ENCODE data around the gene DEFB123. TPM values are rescaled to one million over a fixed set of nuclear protein-coding genes. Genes with fewer than 3 reads are reported as not detected.
"Not testable (repeated sequence)": the region's sequence is repeated elsewhere in the genome, so short reads cannot be mapped to it uniquely, and the experiment has no call there.

The DEFB123 gene
- total RNA-seq, 1 donor from 2014 or later = not detected

DNA sequence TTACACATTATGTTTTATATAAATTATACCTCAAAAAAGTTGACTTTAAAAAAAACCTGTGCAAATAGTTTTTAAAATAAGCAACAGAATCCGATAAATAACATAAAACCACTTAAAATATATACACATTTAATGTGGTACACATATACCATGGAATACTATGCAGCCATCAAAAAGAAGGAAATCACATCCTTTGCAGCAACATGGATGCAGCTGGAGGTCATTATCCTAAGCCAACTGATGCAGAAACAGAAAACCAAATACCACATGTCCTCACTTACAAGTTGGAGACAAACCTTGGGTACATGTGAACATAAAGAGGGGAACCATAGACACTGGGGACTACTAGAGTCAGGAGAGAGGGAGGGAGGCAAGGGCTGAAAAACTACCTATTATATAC lies 30.4 kb upstream of the DEFB123 start:
- Mint-ChIP-seq H3K4me1 (no peaks in the 10 kb centered on the region), H3K9me3 (peaks cover 2% of the 10 kb centered on the region), H3K4me3 (no peak overlapping the region), H3K36me3 (ENCODE audit: low read depth) (no peaks in the 10 kb centered on the region), H3K27ac (no peak overlapping the region), H3K27me3 (peaks cover 4% of the 10 kb centered on the region)
- CTCF ChIA-PET = no interaction called here
- POLR2A ChIA-PET = no interaction called here
- ATAC-seq (ENCODE audit: low read depth) = no peak
- intact Hi-C loops (cut with micrococcal nuclease) = loop anchor here (5.0 kb wide), 1 partner anchor 202 kb away; no protein-coding TSS in a partner anchor
- no peak for TF ChIP-seq CTCF (IDR thresholded peaks at IDR 0.05)
- no peak for DNase-seq

DNA sequence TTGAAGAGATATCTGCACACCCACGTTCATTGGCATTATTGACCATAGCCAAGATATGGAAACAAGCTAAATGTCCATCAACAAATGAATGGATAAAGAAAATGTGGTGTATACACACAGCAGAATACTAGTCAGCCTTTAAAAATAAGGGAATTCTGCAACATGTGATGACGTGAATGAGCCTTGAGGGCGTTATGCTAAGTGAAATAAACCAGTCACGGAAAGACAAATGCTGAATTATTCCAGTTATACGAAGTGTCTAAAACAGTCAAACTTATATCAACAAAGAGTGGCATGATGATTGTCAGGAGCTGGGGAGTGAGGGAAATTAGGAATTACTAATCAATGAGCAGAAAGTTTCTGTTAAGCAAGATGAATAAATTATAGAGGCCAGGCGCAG lies 26.1 kb upstream of the DEFB123 start:
- H3K4me3 Mint-ChIP-seq = no peak overlapping the region
- POLR2A ChIA-PET = interaction anchor here (0.7 kb wide), 1 partner anchor 807 kb away, joined by 12 read pairs; no protein-coding TSS in a partner anchor
- peaks cover 3% of the 10 kb centered on the region for H3K27me3 Mint-ChIP-seq
- H3K27ac Mint-ChIP-seq = no peak overlapping the region
- CTCF ChIA-PET = no interaction called here
- peaks cover 2% of the 10 kb centered on the region for H3K9me3 Mint-ChIP-seq
- ATAC-seq (ENCODE audit: low read depth) (no peak), DNase-seq (no peak)
- no peaks in the 10 kb centered on the region for H3K4me1 Mint-ChIP-seq
- TF ChIP-seq CTCF (IDR thresholded peaks at IDR 0.05) = no peak
- no peaks in the 10 kb centered on the region for H3K36me3 Mint-ChIP-seq (ENCODE audit: low read depth)
- intact Hi-C loops (cut with micrococcal nuclease) = loop anchor here (5.0 kb wide), 1 partner anchor 198 kb away; no protein-coding TSS in a partner anchor

DNA sequence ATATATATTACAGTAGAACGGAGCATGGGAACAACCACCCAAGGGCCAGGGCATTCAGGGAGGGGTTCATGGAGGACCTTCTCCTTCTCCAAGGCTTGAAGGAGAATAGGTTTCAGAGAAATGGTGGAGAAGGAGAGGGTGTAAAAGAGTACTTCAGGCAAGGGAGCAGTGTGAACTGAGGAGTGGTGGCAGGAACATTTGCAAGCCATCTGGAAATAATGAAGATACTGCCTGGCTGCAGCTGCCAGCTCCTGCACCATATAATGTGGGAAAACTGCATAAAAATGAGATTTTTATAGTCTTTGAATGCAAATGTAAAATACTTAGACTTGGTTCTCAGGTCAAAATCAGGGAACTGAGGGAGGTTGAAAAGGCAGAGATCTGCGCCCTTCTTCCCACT lies 24.8 kb upstream of the DEFB123 start:
- POLR2A ChIA-PET = no interaction called here

GRCh38 chr20:31418307-31418706 lies 22.1 kb upstream of the DEFB123 start:
- TF ChIP-seq CTCF (IDR thresholded peaks at IDR 0.05) = no peak
- ChIA-PET CTCF (no interaction called here), POLR2A (interaction anchor here (0.6 kb wide), 1 partner anchor 24 kb away, joined by 3 read pairs; no protein-coding TSS in a partner anchor)
- H3K4me1 Mint-ChIP-seq = no peaks in the 10 kb centered on the region
- intact Hi-C loops (cut with micrococcal nuclease) = no loop called here
- DNase-seq (no peak), ATAC-seq (ENCODE audit: low read depth) (no peak)
- no peak overlapping the region for H3K4me3 Mint-ChIP-seq
- no peak overlapping the region for H3K27ac Mint-ChIP-seq
- H3K9me3 Mint-ChIP-seq = no peaks in the 10 kb centered on the region
- H3K27me3 Mint-ChIP-seq = peaks cover 3% of the 10 kb centered on the region
- no peaks in the 10 kb centered on the region for H3K36me3 Mint-ChIP-seq (ENCODE audit: low read depth)

More for the DNA sequence above, 24.8 kb upstream of the DEFB123 start:
- CTCF ChIA-PET = no interaction called here
- Mint-ChIP-seq H3K4me1 (no peaks in the 10 kb centered on the region), H3K27ac (no peak overlapping the region), H3K36me3 (ENCODE audit: low read depth) (no peaks in the 10 kb centered on the region), H3K27me3 (peaks cover 3% of the 10 kb centered on the region), H3K4me3 (no peak overlapping the region), H3K9me3 (no peaks in the 10 kb centered on the region)
- DNase-seq (no peak), ATAC-seq (ENCODE audit: low read depth) (no peak)
- intact Hi-C loops (cut with micrococcal nuclease) = no loop called here
- no peak for TF ChIP-seq CTCF (IDR thresholded peaks at IDR 0.05)

- H3K27ac Mint-ChIP-seq = no peak overlapping the region
- no peak overlapping the region for H3K4me3 Mint-ChIP-seq
- H3K9me3 Mint-ChIP-seq = peaks cover 2% of the 10 kb centered on the region
- intact Hi-C loops (cut with micrococcal nuclease) = no loop called here
- ChIA-PET POLR2A (no interaction called here), CTCF (no interaction called here)
- no peaks in the 10 kb centered on the region for H3K36me3 Mint-ChIP-seq (ENCODE audit: low read depth)
- H3K27me3 Mint-ChIP-seq = no peaks in the 10 kb centered on the region
- H3K4me1 Mint-ChIP-seq = no peaks in the 10 kb centered on the region
- ATAC-seq (ENCODE audit: low read depth) = no peak
- no peak for TF ChIP-seq CTCF (IDR thresholded peaks at IDR 0.05)
- no peak for DNase-seq
Observed at GRCh38 chr20:31425797-31426196, 14.6 kb upstream of the DEFB123 start.

DNA sequence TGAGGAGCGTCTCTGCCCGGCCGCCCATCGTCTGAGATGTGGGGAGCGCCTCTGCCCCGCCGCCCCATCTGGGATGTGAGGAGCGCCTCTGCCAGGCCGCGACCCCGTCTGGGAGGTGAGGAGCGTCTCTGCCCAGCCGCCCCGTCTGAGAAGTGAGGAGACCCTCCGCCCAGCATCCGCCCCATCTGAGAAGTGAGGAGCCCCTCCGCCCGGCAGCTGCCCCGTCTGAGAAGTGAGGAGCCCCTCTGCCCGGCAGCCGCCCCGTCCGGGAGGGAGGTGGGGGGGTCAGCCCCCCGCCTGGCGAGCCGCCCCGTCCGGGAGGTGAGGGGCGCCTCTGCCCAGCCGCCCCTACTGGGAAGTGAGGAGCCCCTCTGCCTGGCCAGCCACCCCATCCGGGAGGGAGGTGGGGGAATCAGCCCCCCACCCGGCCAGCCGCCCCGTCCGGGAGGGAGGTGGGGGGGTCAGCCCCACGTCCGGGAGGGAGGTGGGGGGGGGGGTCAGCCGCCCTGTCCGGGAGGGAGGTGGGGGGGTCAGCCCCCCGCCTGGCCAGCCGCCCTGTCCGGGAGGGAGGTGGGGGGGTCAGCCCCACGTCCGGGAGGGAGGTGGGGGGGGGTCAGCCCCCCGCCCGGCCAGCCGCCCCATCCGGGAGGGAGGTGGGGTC lies 13.4 kb upstream of the DEFB123 start:
- intact Hi-C loops (cut with micrococcal nuclease); H3K9me3 Mint-ChIP-seq; H3K36me3 Mint-ChIP-seq (ENCODE audit: low read depth); H3K27ac Mint-ChIP-seq; POLR2A ChIA-PET; H3K27me3 Mint-ChIP-seq; DNase-seq; H3K4me1 Mint-ChIP-seq; ATAC-seq (ENCODE audit: low read depth); H3K4me3 Mint-ChIP-seq; CTCF ChIA-PET: not testable (repeated sequence)

DNA sequence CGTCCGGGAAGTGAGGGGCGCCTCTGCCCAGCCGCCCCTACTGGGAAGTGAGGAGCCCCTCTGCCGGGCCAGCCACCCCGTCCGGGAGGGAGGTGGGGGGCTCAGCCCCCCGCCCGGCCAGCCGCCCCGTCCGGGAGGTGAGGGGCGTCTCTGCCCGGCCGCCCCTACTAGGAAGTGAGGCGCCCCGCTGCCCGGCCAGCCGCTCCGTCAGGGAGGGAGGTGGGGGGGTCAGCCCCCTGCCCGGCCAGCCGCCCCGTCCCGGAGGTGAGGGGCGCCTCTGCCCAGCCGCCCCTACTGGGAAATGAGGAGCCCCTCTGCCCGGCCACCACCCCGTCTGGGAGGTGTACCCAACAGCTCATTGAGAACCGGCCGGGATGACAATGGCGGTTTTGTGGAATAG lies 12.9 kb upstream of the DEFB123 start:
- H3K36me3 Mint-ChIP-seq (ENCODE audit: low read depth); CTCF ChIA-PET; H3K27ac Mint-ChIP-seq; H3K9me3 Mint-ChIP-seq; DNase-seq; ATAC-seq (ENCODE audit: low read depth); H3K27me3 Mint-ChIP-seq; intact Hi-C loops (cut with micrococcal nuclease); POLR2A ChIA-PET; H3K4me3 Mint-ChIP-seq; H3K4me1 Mint-ChIP-seq: not testable (repeated sequence)

Data from activated B cell treated with CpG ODN at 0.5 μM for 24 hours (primary cell).